ENCODE results near the gene PDSS2.

PDSS2 gene

GRCh38 chr6:107116931-107117330, 342.4 kb downstream of the PDSS2 start:
- Histone ChIP-seq H3K27me3 (ENCODE audit: low read length) (no peaks in the 10 kb centered on the region), H3K9me3 (ENCODE audit: insufficient read depth, low read length) (no peaks in the 10 kb centered on the region), H3F3A (ENCODE audit: insufficient read depth) (peaks cover 28% of the 10 kb centered on the region), H3K4me3 (ENCODE audit: insufficient read depth, low read length, poor library complexity, severe bottlenecking) (peak overlapping the region; percentile 15), H2AFZ (ENCODE audit: low read depth, low read length, severe bottlenecking) (peak overlapping the region; percentile 71), H3K9ac (ENCODE audit: low read length) (peak overlapping the region; percentile 83), H3K9me2 (replicated peaks; ENCODE audit: insufficient read depth, low read length) (no peaks in the 10 kb centered on the region), H3K79me2 (ENCODE audit: insufficient read depth, low read length) (peaks cover 16% of the 10 kb centered on the region; the same call in 1 of the 2 replicates), H4K20me1 (ENCODE audit: low read depth, low read length) (no peaks in the 10 kb centered on the region), H3K4me2 (ENCODE audit: low read depth, low read length, poor library complexity, severe bottlenecking) (peak overlapping the region; percentile 70), H3K36me3 (ENCODE audit: low read length) (no peaks in the 10 kb centered on the region), H3K27ac (ENCODE audit: low read depth, low read length) (peak overlapping the region; percentile 88)
- TF ChIP-seq, protein P1, sequence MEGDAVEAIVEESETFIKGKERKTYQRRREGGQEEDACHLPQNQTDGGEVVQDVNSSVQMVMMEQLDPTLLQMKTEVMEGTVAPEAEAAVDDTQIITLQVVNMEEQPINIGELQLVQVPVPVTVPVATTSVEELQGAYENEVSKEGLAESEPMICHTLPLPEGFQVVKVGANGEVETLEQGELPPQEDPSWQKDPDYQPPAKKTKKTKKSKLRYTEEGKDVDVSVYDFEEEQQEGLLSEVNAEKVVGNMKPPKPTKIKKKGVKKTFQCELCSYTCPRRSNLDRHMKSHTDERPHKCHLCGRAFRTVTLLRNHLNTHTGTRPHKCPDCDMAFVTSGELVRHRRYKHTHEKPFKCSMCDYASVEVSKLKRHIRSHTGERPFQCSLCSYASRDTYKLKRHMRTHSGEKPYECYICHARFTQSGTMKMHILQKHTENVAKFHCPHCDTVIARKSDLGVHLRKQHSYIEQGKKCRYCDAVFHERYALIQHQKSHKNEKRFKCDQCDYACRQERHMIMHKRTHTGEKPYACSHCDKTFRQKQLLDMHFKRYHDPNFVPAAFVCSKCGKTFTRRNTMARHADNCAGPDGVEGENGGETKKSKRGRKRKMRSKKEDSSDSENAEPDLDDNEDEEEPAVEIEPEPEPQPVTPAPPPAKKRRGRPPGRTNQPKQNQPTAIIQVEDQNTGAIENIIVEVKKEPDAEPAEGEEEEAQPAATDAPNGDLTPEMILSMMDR (IDR thresholded peaks at IDR 0.05; ENCODE audit: insufficient read depth, low read length, poor library complexity, severe bottlenecking), result no peak
- TF ChIP-seq EZH2phosphoT487 (conservative IDR thresholded peaks at IDR 0.05; ENCODE audit: low read length), result no peak

GRCh38 chr6:107116328-107116892, 343.0 kb downstream of the PDSS2 start:
- Histone ChIP-seq H2AFZ (ENCODE audit: low read depth, low read length, severe bottlenecking) (peak overlapping the region; percentile 71), H3K4me2 (ENCODE audit: low read depth, low read length, poor library complexity, severe bottlenecking) (peak overlapping the region; percentile 70), H3K79me2 (ENCODE audit: insufficient read depth, low read length) (peaks cover 18% of the 10 kb centered on the region; the same call in 1 of the 2 replicates), H3K9me3 (ENCODE audit: insufficient read depth, low read length) (no peaks in the 10 kb centered on the region), H3K4me3 (ENCODE audit: insufficient read depth, low read length, poor library complexity, severe bottlenecking) (peak overlapping the region; percentile 72), H3K9ac (ENCODE audit: low read length) (peak overlapping the region; percentile 83), H3K27me3 (ENCODE audit: low read length) (no peaks in the 10 kb centered on the region), H4K20me1 (ENCODE audit: low read depth, low read length) (no peaks in the 10 kb centered on the region), H3K9me2 (replicated peaks; ENCODE audit: insufficient read depth, low read length) (no peaks in the 10 kb centered on the region), H3K36me3 (ENCODE audit: low read length) (no peaks in the 10 kb centered on the region), H3F3A (ENCODE audit: insufficient read depth) (peaks cover 28% of the 10 kb centered on the region), H3K27ac (ENCODE audit: low read depth, low read length) (peak overlapping the region; percentile 88)
- no peak for TF ChIP-seq EZH2phosphoT487 (conservative IDR thresholded peaks at IDR 0.05; ENCODE audit: low read length)
- TF ChIP-seq, protein P1 (IDR thresholded peaks at IDR 0.05; ENCODE audit: insufficient read depth, low read length, poor library complexity, severe bottlenecking), result peak; percentile 14

DNA sequence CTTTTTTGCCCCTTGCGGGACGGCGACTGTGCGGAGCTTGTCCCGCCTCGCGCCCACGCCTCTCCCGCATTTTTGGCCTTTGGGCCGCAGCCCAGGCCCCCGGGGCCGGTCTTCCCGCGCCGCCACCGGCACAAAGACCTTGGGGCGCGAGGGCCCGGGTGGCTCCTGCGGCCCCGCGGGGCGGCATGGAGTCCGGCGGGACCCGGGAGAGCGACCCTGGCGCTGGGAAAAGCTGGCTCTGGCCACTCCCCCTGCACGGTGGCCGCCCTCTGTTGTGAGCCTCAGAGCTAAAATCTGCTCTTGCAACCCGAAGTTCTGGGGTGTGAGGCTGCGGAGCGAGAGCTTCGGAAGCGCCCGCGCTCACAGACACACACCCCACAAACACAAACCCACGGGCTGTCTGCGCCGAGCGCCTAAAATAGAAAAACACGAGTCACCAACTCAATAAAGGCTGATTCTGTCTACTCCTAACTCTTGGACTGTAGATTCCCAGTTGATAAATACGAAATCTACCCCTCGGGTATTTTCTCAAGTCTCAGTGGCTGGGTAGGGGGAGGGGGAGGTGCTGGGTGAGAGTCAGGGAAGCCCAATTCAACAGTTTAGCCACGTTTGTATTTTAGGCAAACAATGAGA, 343.6 kb downstream of the PDSS2 start:
- peaks cover 28% of the 10 kb centered on the region for H3F3A ChIP-seq (ENCODE audit: insufficient read depth)
- peak overlapping the region; percentile 30 for H2AFZ ChIP-seq (ENCODE audit: low read depth, low read length, severe bottlenecking)
- no peaks in the 10 kb centered on the region for H3K27me3 ChIP-seq (ENCODE audit: low read length)
- peaks cover 18% of the 10 kb centered on the region; the same call in 1 of the 2 replicates for H3K79me2 ChIP-seq (ENCODE audit: insufficient read depth, low read length)
- peak overlapping the region; percentile 88 for H3K27ac ChIP-seq (ENCODE audit: low read depth, low read length)
- H4K20me1 ChIP-seq (ENCODE audit: low read depth, low read length), result no peaks in the 10 kb centered on the region
- peak overlapping the region; percentile 70 for H3K4me2 ChIP-seq (ENCODE audit: low read depth, low read length, poor library complexity, severe bottlenecking)
- H3K36me3 ChIP-seq (ENCODE audit: low read length), result no peaks in the 10 kb centered on the region
- H3K9me2 ChIP-seq (replicated peaks; ENCODE audit: insufficient read depth, low read length), result no peaks in the 10 kb centered on the region
- H3K4me3 ChIP-seq (ENCODE audit: insufficient read depth, low read length, poor library complexity, severe bottlenecking), result peak overlapping the region; percentile 72
- TF ChIP-seq, protein P1 (IDR thresholded peaks at IDR 0.05; ENCODE audit: insufficient read depth, low read length, poor library complexity, severe bottlenecking), result no peak
- TF ChIP-seq EZH2phosphoT487 (conservative IDR thresholded peaks at IDR 0.05; ENCODE audit: low read length), result no peak
- peak overlapping the region; percentile 83 for H3K9ac ChIP-seq (ENCODE audit: low read length)
- H3K9me3 ChIP-seq (ENCODE audit: insufficient read depth, low read length), result no peaks in the 10 kb centered on the region

Measured in SU-DHL-6 (cell line).